ENCODE results near the gene CAMSAP3.
"Not testable (repeated sequence)": the region's sequence is repeated elsewhere in the genome, so short reads cannot be mapped to it uniquely, and the experiment has no call there.

Gene CAMSAP3

GRCh38 chr19:7575434-7576040 is 20.1 kb upstream of the CAMSAP3 start:
- no peak for DNase-seq

- DNase-seq, result not testable (repeated sequence)
Measured at GRCh38 chr19:7577422-7577821, 18.2 kb upstream of the CAMSAP3 start.

GRCh38 chr19:7578127-7578526 is 17.5 kb upstream of the CAMSAP3 start:
- no peak for DNase-seq

- DNase-seq, result no peak
Measured at GRCh38 chr19:7579182-7579581, 16.5 kb upstream of the CAMSAP3 start.

GRCh38 chr19:7582446-7582845 is 13.2 kb upstream of the CAMSAP3 start:
- DNase-seq, result no peak

GRCh38 chr19:7589822-7590221 is 5.8 kb upstream of the CAMSAP3 start:
- no peak for DNase-seq

GRCh38 chr19:7590256-7590655 is 5.4 kb upstream of the CAMSAP3 start:
- DNase-seq, result no peak

- no peak for DNase-seq
Measured at GRCh38 chr19:7596211-7596937, 711 bp downstream of the CAMSAP3 start.

GRCh38 chr19:7597689-7598088 is 2.0 kb downstream of the CAMSAP3 start:
- no peak for DNase-seq

- DNase-seq, result no peak
Measured at GRCh38 chr19:7598180-7598579, 2.5 kb downstream of the CAMSAP3 start.

GRCh38 chr19:7600721-7601120 is 5.1 kb downstream of the CAMSAP3 start:
- DNase-seq, result no peak

GRCh38 chr19:7602240-7602934 is 6.7 kb downstream of the CAMSAP3 start:
- no peak for DNase-seq

- no peak for DNase-seq
Measured at GRCh38 chr19:7602935-7603497, 7.4 kb downstream of the CAMSAP3 start.

- DNase-seq, result no peak
Measured at GRCh38 chr19:7603919-7604318, 8.3 kb downstream of the CAMSAP3 start.

- DNase-seq, result no peak
Measured at GRCh38 chr19:7605490-7606222, 10.0 kb downstream of the CAMSAP3 start.

GRCh38 chr19:7606289-7606688 is 10.6 kb downstream of the CAMSAP3 start:
- DNase-seq, result no peak

GRCh38 chr19:7607212-7607873 is 11.7 kb downstream of the CAMSAP3 start:
- DNase-seq, result no peak

- no peak for DNase-seq
Measured at GRCh38 chr19:7607874-7608560, 12.4 kb downstream of the CAMSAP3 start.

GRCh38 chr19:7610491-7611240 is 15.0 kb downstream of the CAMSAP3 start:
- no peak for DNase-seq

- no peak for DNase-seq
Measured at GRCh38 chr19:7611541-7612279, 16.0 kb downstream of the CAMSAP3 start.
